Activated naive CD8-positive, alpha-beta T cell (primary cell): ENCODE measurements around the gene RABGAP1L.

Source experiments
- H3K27ac Mint-ChIP-seq: one replicate; pipeline ENCODE4 v1.8.0; 2021; ENCODE audit warnings: mixed read lengths
- H3K27me3 Mint-ChIP-seq: one replicate; pipeline ENCODE4 v1.8.0; 2021; ENCODE audit warnings: mixed read lengths
- H3K36me3 Mint-ChIP-seq: one replicate; pipeline ENCODE4 v1.8.0; 2021; ENCODE audit warnings: mixed read lengths
- H3K4me1 Mint-ChIP-seq: one replicate; pipeline ENCODE4 v1.8.0; 2021; ENCODE audit warnings: low read depth, mixed read lengths
- H3K4me3 Mint-ChIP-seq: one replicate; pipeline ENCODE4 v1.8.0; 2021; ENCODE audit warnings: mild to moderate bottlenecking, mixed read lengths
- H3K9me3 Mint-ChIP-seq: one replicate; pipeline ENCODE4 v1.8.0; 2021; ENCODE audit warnings: low read depth, mixed read lengths

RABGAP1L gene

GRCh38 chr1:174266991-174267612 is 107.8 kb downstream of the RABGAP1L start:
- Mint-ChIP-seq H3K27me3 (no peaks in the 10 kb centered on the region), H3K4me3 (no peak overlapping the region), H3K27ac (no peak overlapping the region), H3K4me1 (no peaks in the 10 kb centered on the region), H3K9me3 (no peaks in the 10 kb centered on the region), H3K36me3 (no peaks in the 10 kb centered on the region)

- Mint-ChIP-seq H3K4me1 (no peaks in the 10 kb centered on the region), H3K27me3 (no peaks in the 10 kb centered on the region), H3K27ac (no peak overlapping the region), H3K36me3 (no peaks in the 10 kb centered on the region), H3K9me3 (no peaks in the 10 kb centered on the region), H3K4me3 (no peak overlapping the region)
Observed at GRCh38 chr1:174269989-174270651, 110.8 kb downstream of the RABGAP1L start.

- Mint-ChIP-seq H3K9me3 (no peaks in the 10 kb centered on the region), H3K27me3 (no peaks in the 10 kb centered on the region), H3K27ac (no peak overlapping the region), H3K4me3 (no peak overlapping the region), H3K36me3 (no peaks in the 10 kb centered on the region), H3K4me1 (no peaks in the 10 kb centered on the region)
Observed at GRCh38 chr1:174273190-174273589, 113.9 kb downstream of the RABGAP1L start.

GRCh38 chr1:174273776-174274175 is 114.5 kb downstream of the RABGAP1L start:
- H3K36me3 Mint-ChIP-seq = peaks cover 2% of the 10 kb centered on the region
- H3K27ac Mint-ChIP-seq = no peak overlapping the region
- no peaks in the 10 kb centered on the region for H3K4me1 Mint-ChIP-seq
- no peaks in the 10 kb centered on the region for H3K9me3 Mint-ChIP-seq
- no peaks in the 10 kb centered on the region for H3K27me3 Mint-ChIP-seq
- no peak overlapping the region for H3K4me3 Mint-ChIP-seq

DNA sequence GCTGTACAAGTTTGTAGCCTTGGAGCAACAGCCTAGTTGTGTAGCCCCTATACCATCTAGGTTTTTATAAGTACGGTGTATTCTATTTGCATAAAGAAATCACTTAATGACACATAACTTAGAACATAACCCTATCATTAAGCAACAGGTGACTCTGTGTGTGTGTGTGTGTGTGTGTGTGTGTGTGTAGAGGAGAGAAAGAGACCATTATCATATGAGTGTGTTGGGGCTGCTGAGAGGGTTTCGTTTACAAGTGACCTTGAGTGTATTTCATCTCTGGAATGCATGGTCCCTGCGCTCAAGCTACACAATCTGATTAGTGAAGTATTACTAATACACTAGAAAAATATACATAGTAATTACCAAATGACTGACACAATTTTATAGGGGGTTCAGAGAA is 115.1 kb downstream of the RABGAP1L start:
- H3K4me1 Mint-ChIP-seq = no peaks in the 10 kb centered on the region
- no peaks in the 10 kb centered on the region for H3K27me3 Mint-ChIP-seq
- H3K27ac Mint-ChIP-seq = no peak overlapping the region
- H3K36me3 Mint-ChIP-seq = peaks cover 2% of the 10 kb centered on the region
- H3K4me3 Mint-ChIP-seq = no peak overlapping the region
- no peaks in the 10 kb centered on the region for H3K9me3 Mint-ChIP-seq

DNA sequence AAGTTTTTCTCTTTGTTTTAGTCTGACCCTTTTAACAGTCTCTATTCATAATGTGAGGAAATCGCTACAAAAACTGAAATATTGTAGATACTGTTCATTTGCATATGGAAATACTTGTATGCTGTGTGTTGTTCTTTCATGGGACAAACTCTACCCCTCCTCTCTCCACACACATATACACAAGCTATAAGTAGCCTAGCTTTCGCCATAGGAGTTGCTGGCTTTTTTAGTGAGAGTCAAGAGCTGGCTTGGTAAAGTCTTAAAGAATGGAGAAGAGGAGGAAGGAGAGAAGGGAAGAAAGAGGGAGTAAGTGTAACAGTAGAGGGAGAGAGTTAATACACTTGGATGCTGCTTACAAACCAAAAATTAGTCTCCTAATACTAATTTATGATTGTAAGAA is 115.6 kb downstream of the RABGAP1L start:
- peaks cover 5% of the 10 kb centered on the region for H3K36me3 Mint-ChIP-seq
- no peak overlapping the region for H3K4me3 Mint-ChIP-seq
- H3K4me1 Mint-ChIP-seq = no peaks in the 10 kb centered on the region
- H3K27me3 Mint-ChIP-seq = no peaks in the 10 kb centered on the region
- no peak overlapping the region for H3K27ac Mint-ChIP-seq
- H3K9me3 Mint-ChIP-seq = no peaks in the 10 kb centered on the region

DNA sequence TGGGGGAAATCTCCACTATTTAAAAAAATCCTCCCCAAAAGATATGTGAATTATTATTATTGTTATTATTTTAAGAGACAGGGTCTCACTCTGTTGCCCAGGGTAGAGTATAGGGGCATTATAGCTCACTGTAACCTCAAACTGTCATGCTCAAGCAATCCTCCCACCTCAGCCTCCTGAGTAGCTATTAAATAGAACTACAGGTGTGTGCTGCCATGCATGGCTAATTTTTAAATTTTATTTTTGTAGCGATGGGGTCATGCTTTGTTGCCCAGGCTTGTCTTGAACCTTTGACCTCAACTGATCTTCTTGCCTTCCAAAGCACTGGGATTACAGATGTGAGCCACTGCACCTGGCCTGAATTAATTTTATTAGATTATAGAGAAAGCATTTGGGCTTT is 116.8 kb downstream of the RABGAP1L start:
- no peaks in the 10 kb centered on the region for H3K27me3 Mint-ChIP-seq
- H3K36me3 Mint-ChIP-seq = peaks cover 15% of the 10 kb centered on the region
- H3K9me3 Mint-ChIP-seq = no peaks in the 10 kb centered on the region
- no peaks in the 10 kb centered on the region for H3K4me1 Mint-ChIP-seq
- no peak overlapping the region for H3K27ac Mint-ChIP-seq
- H3K4me3 Mint-ChIP-seq = no peak overlapping the region

GRCh38 chr1:174284052-174284451 is 124.7 kb downstream of the RABGAP1L start:
- H3K27ac Mint-ChIP-seq = no peak overlapping the region

GRCh38 chr1:174286042-174286441 is 126.7 kb downstream of the RABGAP1L start:
- peaks cover 70% of the 10 kb centered on the region for H3K36me3 Mint-ChIP-seq
- H3K4me1 Mint-ChIP-seq = peaks cover 2% of the 10 kb centered on the region
- H3K4me3 Mint-ChIP-seq = no peak overlapping the region
- no peaks in the 10 kb centered on the region for H3K27me3 Mint-ChIP-seq
- no peak overlapping the region for H3K27ac Mint-ChIP-seq
- peaks cover 36% of the 10 kb centered on the region for H3K9me3 Mint-ChIP-seq

More at GRCh38 chr1:174284052-174284451, 124.7 kb downstream of the RABGAP1L start:
- Mint-ChIP-seq H3K36me3 (peaks cover 64% of the 10 kb centered on the region), H3K9me3 (peaks cover 32% of the 10 kb centered on the region), H3K4me1 (peaks cover 2% of the 10 kb centered on the region), H3K27me3 (no peaks in the 10 kb centered on the region), H3K4me3 (no peak overlapping the region)

DNA sequence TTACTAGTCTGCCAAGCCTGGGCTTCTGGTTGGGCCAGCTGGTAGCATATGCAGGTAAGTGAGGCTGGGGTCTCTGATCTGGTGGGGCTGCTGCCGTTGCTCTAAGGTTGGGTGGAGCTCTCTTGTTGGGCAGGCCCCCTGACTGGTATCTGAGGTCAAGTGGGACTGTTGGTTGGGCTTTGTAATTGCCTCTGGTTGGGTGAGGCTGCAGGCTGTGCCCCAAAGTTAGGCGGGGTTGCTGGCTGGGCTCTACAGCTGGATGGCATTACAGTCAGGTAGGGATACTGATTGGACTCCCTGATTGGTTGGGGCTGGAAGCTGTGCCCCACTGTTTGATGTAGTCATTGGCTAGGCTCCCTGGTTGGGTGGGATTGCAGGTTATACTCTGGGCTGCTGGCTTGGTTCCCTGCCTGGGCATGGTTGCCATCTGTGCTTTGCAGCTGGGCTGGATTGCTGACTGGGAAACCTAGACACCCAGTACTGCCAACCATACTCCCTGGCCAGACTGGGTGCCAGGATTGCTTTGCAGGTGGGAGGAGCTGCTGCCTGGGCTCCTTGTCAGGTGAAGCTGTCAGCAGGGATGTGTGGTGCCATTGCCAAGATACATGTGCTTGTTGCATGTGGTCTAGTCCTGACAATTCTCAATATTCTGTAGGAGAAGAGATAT is 130.5 kb downstream of the RABGAP1L start:
- H3K9me3 Mint-ChIP-seq = peaks cover 36% of the 10 kb centered on the region
- H3K4me3 Mint-ChIP-seq = no peak overlapping the region
- H3K27ac Mint-ChIP-seq = no peak overlapping the region
- H3K27me3 Mint-ChIP-seq = no peaks in the 10 kb centered on the region
- peaks cover 71% of the 10 kb centered on the region for H3K36me3 Mint-ChIP-seq
- H3K4me1 Mint-ChIP-seq = peaks cover 3% of the 10 kb centered on the region

DNA sequence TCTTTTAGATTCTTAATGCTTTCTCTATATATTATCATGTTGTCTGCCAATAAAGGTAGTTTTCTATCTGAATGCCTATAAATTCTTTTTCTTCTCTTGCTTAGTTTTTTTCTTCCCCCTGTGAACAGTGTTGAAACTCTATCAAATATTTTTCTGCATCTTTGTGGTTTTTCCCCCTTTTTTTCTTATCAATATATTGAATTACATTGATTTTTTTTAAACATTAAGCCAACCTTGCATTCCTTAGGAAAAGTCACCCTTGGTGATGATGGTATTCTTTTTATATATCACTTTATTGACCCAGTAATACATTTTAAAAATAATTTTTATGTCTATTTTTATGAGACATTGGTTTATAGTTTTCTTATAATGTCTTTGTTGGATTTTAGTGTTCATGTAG is 131.7 kb downstream of the RABGAP1L start:
- Mint-ChIP-seq H3K36me3 (peaks cover 66% of the 10 kb centered on the region), H3K27ac (no peak overlapping the region)

GRCh38 chr1:174296309-174296708 is 137.0 kb downstream of the RABGAP1L start:
- peaks cover 2% of the 10 kb centered on the region for H3K4me1 Mint-ChIP-seq
- peaks cover 44% of the 10 kb centered on the region for H3K36me3 Mint-ChIP-seq
- no peak overlapping the region for H3K27ac Mint-ChIP-seq
- H3K9me3 Mint-ChIP-seq = peaks cover 4% of the 10 kb centered on the region
- no peaks in the 10 kb centered on the region for H3K27me3 Mint-ChIP-seq
- H3K4me3 Mint-ChIP-seq = no peak overlapping the region

More for the DNA sequence above, 131.7 kb downstream of the RABGAP1L start:
- Mint-ChIP-seq H3K4me3 (no peak overlapping the region), H3K4me1 (peaks cover 2% of the 10 kb centered on the region), H3K9me3 (peaks cover 30% of the 10 kb centered on the region), H3K27me3 (no peaks in the 10 kb centered on the region)

DNA sequence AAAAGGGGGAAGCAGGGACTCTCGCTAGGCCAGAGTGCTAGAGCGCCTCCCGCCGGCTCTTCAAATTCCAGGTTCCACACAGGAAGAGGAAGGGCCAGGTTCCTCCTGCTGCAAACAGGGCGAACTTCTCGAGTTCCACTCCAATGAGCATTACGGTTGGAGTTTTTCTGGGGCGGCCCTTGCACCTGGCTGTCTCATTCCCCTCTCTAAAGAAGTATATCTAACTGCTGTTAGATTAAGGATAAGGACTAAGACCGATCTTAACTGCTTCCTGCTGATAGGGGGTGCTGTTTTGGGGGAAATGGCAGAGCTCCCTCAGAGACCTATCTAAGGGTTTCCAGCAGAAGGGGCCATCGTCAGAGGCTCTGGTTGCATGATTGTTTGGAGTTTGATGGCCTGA is 138.0 kb downstream of the RABGAP1L start:
- Mint-ChIP-seq H3K27ac (no peak overlapping the region), H3K36me3 (peaks cover 50% of the 10 kb centered on the region), H3K4me1 (peaks cover 4% of the 10 kb centered on the region), H3K9me3 (peaks cover 4% of the 10 kb centered on the region), H3K27me3 (no peaks in the 10 kb centered on the region), H3K4me3 (no peak overlapping the region)

- no peaks in the 10 kb centered on the region for H3K27me3 Mint-ChIP-seq
- H3K36me3 Mint-ChIP-seq = peaks cover 49% of the 10 kb centered on the region
- H3K27ac Mint-ChIP-seq = no peak overlapping the region
- peaks cover 2% of the 10 kb centered on the region for H3K4me1 Mint-ChIP-seq
- H3K9me3 Mint-ChIP-seq = peaks cover 9% of the 10 kb centered on the region
- H3K4me3 Mint-ChIP-seq = no peak overlapping the region
Observed at GRCh38 chr1:174301295-174302077, 142.2 kb downstream of the RABGAP1L start.

DNA sequence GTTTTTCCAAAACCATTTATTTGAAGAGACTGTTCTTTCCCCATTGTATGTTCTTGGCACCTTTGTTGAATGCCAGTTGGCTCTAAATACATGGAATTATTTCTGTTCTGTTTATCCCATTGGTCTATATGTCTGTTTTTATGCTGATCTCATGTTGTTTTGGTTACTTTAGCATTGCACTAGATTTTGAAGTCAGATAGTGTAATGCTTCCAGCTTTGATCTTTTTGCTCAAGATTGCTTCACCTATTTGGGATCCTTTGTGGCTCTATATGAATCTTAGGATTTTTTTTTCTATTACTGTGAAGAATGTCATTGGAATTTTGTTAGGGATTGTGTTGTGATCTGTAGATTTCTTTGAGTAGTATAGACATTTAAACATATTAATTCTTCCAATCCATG is 149.3 kb downstream of the RABGAP1L start:
- no peak overlapping the region for H3K27ac Mint-ChIP-seq
- peaks cover 2% of the 10 kb centered on the region for H3K4me1 Mint-ChIP-seq
- H3K36me3 Mint-ChIP-seq = peaks cover 74% of the 10 kb centered on the region
- H3K27me3 Mint-ChIP-seq = no peaks in the 10 kb centered on the region
- peaks cover 40% of the 10 kb centered on the region for H3K9me3 Mint-ChIP-seq
- no peak overlapping the region for H3K4me3 Mint-ChIP-seq
